IMR-90 (cell line): Measurements from ENCODE around the gene SPON1. TPM values are rescaled to one million over a fixed set of nuclear protein-coding genes. Genes with fewer than 3 reads are reported as not detected.

Experiments used
- ATAC-seq: fragments of 200-7000 bp; cut with Tn5 transposase; 2 replicates; pipeline ENCODE4 v1.9.1; 2020; ENCODE audit warnings: low read depth, mild to moderate bottlenecking, moderate library complexity
- BruUV-seq: library from RNA; stranded (reverse); fragments of 400-500 nt; replicated peaks from 2 replicates; lab custom pipeline; 2021; lab: Mats Ljungman, UMichigan
- CTCF ChIA-PET: fragments of 300-600 bp; formaldehyde crosslinking; extraction: SDS; loops from one replicate; lab custom pipeline; 2021; ENCODE audit warnings: antibody characterized with exemption; lab: Yijun Ruan, JAX
- POLR2A ChIA-PET: fragments of 300-600 bp; sonication (Branson Sonifier 250); formaldehyde crosslinking; loops from one replicate; lab custom pipeline; 2022; ENCODE audit warnings: antibody characterized with exemption; ENCODE audit not compliant: unreplicated experiment; lab: Charles Lee
- DNase-seq: peaks from one replicate; pipeline ENCODE4 v3.0.0; 2013
- H2AFZ ChIP-seq: replicated peaks from 2 replicates; pipeline ENCODE3; 2013; ENCODE audit warnings: low read length, mild to moderate bottlenecking; ENCODE audit not compliant: poor library complexity
- H2AK5ac ChIP-seq: 2 replicates; pipeline ENCODE4 v1.6.1; 2013; ENCODE audit warnings: low read depth, low read length, inconsistent platforms
- H2AK9ac ChIP-seq: replicated peaks from 2 replicates; pipeline ENCODE3; 2013; ENCODE audit warnings: mild to moderate bottlenecking, low read depth, low read length, moderate library complexity; ENCODE audit not compliant: poor library complexity
- H2BK120ac ChIP-seq: 2 replicates; pipeline ENCODE4 v1.6.1; 2013; ENCODE audit warnings: low read depth, low read length, inconsistent platforms
- H2BK15ac ChIP-seq: 3 replicates; pipeline ENCODE4 v1.6.1; 2013; ENCODE audit warnings: low read depth, low read length, inconsistent platforms
- H2BK20ac ChIP-seq: 2 replicates; pipeline ENCODE4 v1.6.1; 2013; ENCODE audit warnings: low read depth, mild to moderate bottlenecking, inconsistent platforms, low read length, moderate library complexity
- H2BK5ac ChIP-seq: 2 replicates; pipeline ENCODE4 v1.6.1; 2013; ENCODE audit warnings: mild to moderate bottlenecking, low read depth, low read length, inconsistent platforms; ENCODE audit not compliant: poor library complexity, severe bottlenecking
- H3K14ac ChIP-seq: replicated peaks from 2 replicates; pipeline ENCODE4 v1.6.1; 2013; ENCODE audit warnings: low read depth, low read length, inconsistent platforms
- H3K18ac ChIP-seq: 2 replicates; pipeline ENCODE4 v1.6.1; 2013; ENCODE audit warnings: low read depth, low read length, control low read depth
- H3K23ac ChIP-seq: 2 replicates; pipeline ENCODE4 v1.6.1; 2013; ENCODE audit warnings: low read depth, low read length, inconsistent platforms
- H3K27ac ChIP-seq: 2 replicates; pipeline ENCODE4 v1.5.1; 2013; ENCODE audit warnings: mild to moderate bottlenecking, control low read depth, low read length; ENCODE audit not compliant: insufficient read depth
- H3K27me3 ChIP-seq: 2 replicates; pipeline ENCODE4 v1.6.1; 2013; ENCODE audit warnings: low read length; ENCODE audit not compliant: control insufficient read depth, insufficient read depth
- H3K36me3 ChIP-seq: 2 replicates; pipeline ENCODE4 v1.6.1; 2013; ENCODE audit warnings: low read length, mixed read lengths; ENCODE audit not compliant: control insufficient read depth, insufficient read depth
- H3K4ac ChIP-seq: 2 replicates; pipeline ENCODE4 v1.6.1; 2013; ENCODE audit warnings: low read depth, low read length, inconsistent platforms
- H3K4me1 ChIP-seq: 2 replicates; pipeline ENCODE4 v1.6.1; 2013; ENCODE audit warnings: low read length, mixed read lengths; ENCODE audit not compliant: control insufficient read depth, insufficient read depth
- H3K4me2 ChIP-seq: 2 replicates; pipeline ENCODE4 v1.6.1; 2013; ENCODE audit warnings: low read depth, mild to moderate bottlenecking, control low read depth, low read length, moderate library complexity
- H3K4me3 ChIP-seq: 2 replicates; pipeline ENCODE4 v1.5.1; 2013; ENCODE audit warnings: low read depth, mild to moderate bottlenecking, control low read depth, low read length, moderate library complexity; ENCODE audit not compliant: insufficient read depth
- H3K56ac ChIP-seq: 2 replicates; pipeline ENCODE4 v1.6.1; 2013; ENCODE audit warnings: low read length, inconsistent platforms; ENCODE audit not compliant: insufficient read depth; ENCODE audit errors: extremely low read depth
- H3K79me1 ChIP-seq, 2 experiments: 2 replicates each; pipeline ENCODE4 v1.6.1; 2013; ENCODE audit warnings: low read length in 2 of 2, inconsistent platforms in 1 of 2, low read depth in 1 of 2
- H3K9ac ChIP-seq: 2 replicates; pipeline ENCODE4 v1.6.1; 2013; ENCODE audit warnings: low read depth, low read length, control low read depth
- H3K9me1 ChIP-seq: 2 replicates; pipeline ENCODE4 v1.6.1; 2013; ENCODE audit warnings: low read length, inconsistent platforms; ENCODE audit not compliant: insufficient read depth
- H3K9me3 ChIP-seq: 2 replicates; pipeline ENCODE4 v1.6.1; 2013; ENCODE audit warnings: low read length; ENCODE audit not compliant: control insufficient read depth, insufficient read depth
- H4K20me1 ChIP-seq: 2 replicates; pipeline ENCODE4 v1.6.1; 2013; ENCODE audit warnings: low read length, inconsistent platforms; ENCODE audit not compliant: insufficient read depth
- H4K5ac ChIP-seq: 2 replicates; pipeline ENCODE4 v1.6.1; 2013; ENCODE audit warnings: mild to moderate bottlenecking, low read depth, low read length, control low read depth
- H4K8ac ChIP-seq, 2 experiments: 2 replicates each; pipeline ENCODE4 v1.6.1; 2013; ENCODE audit warnings: low read depth in 2 of 2, low read length in 2 of 2, control low read depth in 1 of 2, inconsistent platforms in 1 of 2
- H4K91ac ChIP-seq: 2 replicates; pipeline ENCODE4 v1.6.1; 2013; ENCODE audit warnings: low read depth, low read length, inconsistent platforms; ENCODE audit not compliant: insufficient read depth
- BHLHE40 ChIP-seq: fragments of 150-350 bp; IDR thresholded peaks from 2 replicates; pipeline ENCODE4 v1.6.1; 2016; ENCODE audit warnings: mild to moderate bottlenecking, low read depth, low read length
- CEBPB ChIP-seq: IDR thresholded peaks from 2 replicates; pipeline ENCODE4 v1.6.1; 2012; ENCODE audit warnings: low read depth, low read length, improper control_type of control experiment
- CHD1 ChIP-seq: IDR thresholded peaks from 2 replicates; pipeline ENCODE4 v1.6.1; 2012; ENCODE audit warnings: low read depth, low read length, improper control_type of control experiment
- FOS ChIP-seq: fragments of 150-350 bp; IDR thresholded peaks from 2 replicates; pipeline ENCODE4 v1.6.1; 2016; ENCODE audit warnings: low read depth, low read length
- MAFK ChIP-seq: IDR thresholded peaks from 2 replicates; pipeline ENCODE4 v1.6.1; 2012; ENCODE audit warnings: low read depth, low read length, improper control_type of control experiment
- MXI1 ChIP-seq: IDR thresholded peaks from 2 replicates; pipeline ENCODE4 v1.6.1; 2012; ENCODE audit warnings: low read depth, mild to moderate bottlenecking, low read length, moderate library complexity, borderline replicate concordance
- POLR2A ChIP-seq: IDR thresholded peaks from 2 replicates; pipeline ENCODE4 v1.6.1; 2012; ENCODE audit warnings: mild to moderate bottlenecking, low read depth, low read length
- RAD21 ChIP-seq: IDR thresholded peaks from 2 replicates; pipeline ENCODE4 v1.6.1; 2012; ENCODE audit warnings: low read length, improper control_type of control experiment
- RCOR1 ChIP-seq: IDR thresholded peaks from 2 replicates; pipeline ENCODE4 v1.6.1; 2012; ENCODE audit warnings: mild to moderate bottlenecking, low read length, improper control_type of control experiment; ENCODE audit not compliant: insufficient replicate concordance
- RFX5 ChIP-seq: IDR thresholded peaks from 2 replicates; pipeline ENCODE4 v1.8.0; 2012; ENCODE audit warnings: low read depth, mild to moderate bottlenecking, low read length, moderate library complexity
- SMC3 ChIP-seq: fragments of 150-350 bp; IDR thresholded peaks from 2 replicates; pipeline ENCODE4 v1.6.1; 2016; ENCODE audit warnings: low read depth, mild to moderate bottlenecking, antibody characterized with exemption, low read length, moderate library complexity
- USF2 ChIP-seq: fragments of 150-350 bp; IDR thresholded peaks from 2 replicates; pipeline ENCODE4 v1.6.1; 2017; ENCODE audit warnings: mild to moderate bottlenecking, antibody characterized with exemption, low read length, low read depth
- WGBS, 2 experiments: methylation state at CpG; one replicate each; pipeline versions ENCODE4 v1.1.5 to v1.1.7; 2013; ENCODE audit warnings: missing lambda C conversion rate in 2 of 2; ENCODE audit not compliant: insufficient read length in 1 of 2; ENCODE audit errors: extremely low coverage in 2 of 2; 5-methylcytosine and 5-hydroxymethylcytosine counted together
- dilution Hi-C: fragments of 300-500 bp; cut with HindIII; formaldehyde crosslinking; loops from one replicate; pipeline ENCODE4 v1.14.3; 2018; ENCODE audit warnings: low sequenced_read_pairs; ENCODE audit not compliant: unreplicated experiment
- in situ Hi-C: fragments of 300-500 bp; cut with MboI; formaldehyde crosslinking; loops from 3 replicates; pipeline ENCODE4 v1.14.3; 2019; ENCODE audit warnings: low sequenced_read_pairs, inconsistent platforms, mixed read lengths
- intact Hi-C: fragments of 100-400 bp; cut with micrococcal nuclease; formaldehyde crosslinking; loops from 2 replicates; pipeline ENCODE4 v1.10.0; 2022
- polyA plus RNA-seq, 3 experiments: library from polyadenylated mRNA; depleted of rRNA; stranded (reverse); fragments of >200 nt; gene quantifications; 2 replicates each; pipeline ENCODE4 v1.2.3, GENCODE V29; 2012; ENCODE audit warnings: low replicate concordance in 1 of 3
- total RNA-seq: library from RNA; depleted of rRNA; stranded (reverse); fragments of >200 nt; gene quantifications from 2 replicates; pipeline ENCODE4 v1.2.3, GENCODE V29; 2012
- TF ChIP-seq, protein P1 (sequence below): fragments of 150-350 bp; IDR thresholded peaks from 2 replicates; pipeline ENCODE4 v1.6.1; 2016; ENCODE audit warnings: low read depth, mild to moderate bottlenecking, low read length, moderate library complexity, borderline replicate concordance

Gene SPON1
- total and polyA plus RNA-seq, 2 of the 4 experiments (the other 2 are of a cell fraction): 0.62 to 0.72 TPM

DNA sequence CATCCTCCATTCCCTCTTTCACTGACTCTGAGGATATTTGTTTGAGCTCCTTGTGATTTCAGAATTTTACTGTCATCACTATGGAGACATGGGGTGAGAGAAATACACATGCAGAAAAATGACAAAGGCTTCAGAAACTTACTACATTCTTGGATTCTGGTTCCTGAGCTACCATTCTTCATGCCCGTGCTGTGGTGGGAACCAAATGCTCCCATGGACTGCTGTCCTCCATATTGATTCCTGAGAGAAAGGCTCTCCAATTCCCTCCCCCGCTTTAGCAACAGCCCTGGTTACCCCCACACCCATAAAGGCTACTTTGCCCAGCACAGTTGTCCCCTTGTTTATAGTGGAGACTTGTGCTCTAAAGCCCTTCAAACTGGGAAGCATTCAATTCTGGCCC lies 201.1 kb downstream of the SPON1 start:
- H3K27me3 ChIP-seq: no peaks in the 10 kb centered on the region
- no peak overlapping the region for H3K56ac ChIP-seq
- ATAC-seq (no peak), DNase-seq (no peak)
- H3K4me1 ChIP-seq: no peaks in the 10 kb centered on the region
- no peaks in the 10 kb centered on the region for H4K20me1 ChIP-seq
- H3K4ac ChIP-seq: no peak overlapping the region
- no peak overlapping the region for H4K5ac ChIP-seq
- H3K14ac ChIP-seq: no peak overlapping the region
- WGBS, 2 experiments: no CpG with 5 or more reads among the region's 2 CpGs
- H4K8ac ChIP-seq: no peak overlapping the region
- H2BK20ac ChIP-seq: no peak overlapping the region
- H2AK9ac ChIP-seq: no peak overlapping the region
- H2BK5ac ChIP-seq: no peak overlapping the region
- no peak overlapping the region for H2BK120ac ChIP-seq
- no TSS peak for BruUV-seq
- H3K79me1 ChIP-seq: no peaks in the 10 kb centered on the region
- no peaks in the 10 kb centered on the region for H3K9me1 ChIP-seq
- in situ Hi-C loops (no loop called here), intact Hi-C loops (no loop called here), dilution Hi-C loops (no loop called here)
- no peaks in the 10 kb centered on the region for H3K36me3 ChIP-seq
- no peak overlapping the region for H2BK15ac ChIP-seq
- H3K27ac ChIP-seq: no peak overlapping the region
- CTCF ChIA-PET: interaction anchor here (1.1 kb wide), 1 partner anchor 14 kb away, joined by 3 read pairs; no protein-coding TSS in a partner anchor
- H2AK5ac ChIP-seq: no peak overlapping the region
- no peak overlapping the region for H4K91ac ChIP-seq
- no peak overlapping the region for H3K4me3 ChIP-seq
- H3K4me2 ChIP-seq: no peak overlapping the region
- no peak overlapping the region for H3K9ac ChIP-seq
- POLR2A ChIA-PET: no interaction called here
- H3K18ac ChIP-seq: no peak overlapping the region
- no peak overlapping the region for H2AFZ ChIP-seq
- TF ChIP-seq FOS: no peak
- TF ChIP-seq BHLHE40: no peak
- no peak for TF ChIP-seq RFX5
- no peak for TF ChIP-seq MAFK
- no peak for TF ChIP-seq CHD1
- no peak for TF ChIP-seq SMC3
- TF ChIP-seq, protein P1, sequence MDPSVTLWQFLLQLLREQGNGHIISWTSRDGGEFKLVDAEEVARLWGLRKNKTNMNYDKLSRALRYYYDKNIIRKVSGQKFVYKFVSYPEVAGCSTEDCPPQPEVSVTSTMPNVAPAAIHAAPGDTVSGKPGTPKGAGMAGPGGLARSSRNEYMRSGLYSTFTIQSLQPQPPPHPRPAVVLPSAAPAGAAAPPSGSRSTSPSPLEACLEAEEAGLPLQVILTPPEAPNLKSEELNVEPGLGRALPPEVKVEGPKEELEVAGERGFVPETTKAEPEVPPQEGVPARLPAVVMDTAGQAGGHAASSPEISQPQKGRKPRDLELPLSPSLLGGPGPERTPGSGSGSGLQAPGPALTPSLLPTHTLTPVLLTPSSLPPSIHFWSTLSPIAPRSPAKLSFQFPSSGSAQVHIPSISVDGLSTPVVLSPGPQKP: no peak
- TF ChIP-seq USF2: no peak
- no peak for TF ChIP-seq RAD21
- no peak for TF ChIP-seq CEBPB
- no peak for TF ChIP-seq POLR2A
- TF ChIP-seq MXI1: no peak
- TF ChIP-seq RCOR1: no peak
- H3K9me3 ChIP-seq: no peaks in the 10 kb centered on the region
- no peak overlapping the region for H3K23ac ChIP-seq
